DLD1 (cell line): ENCODE results near the gene OR5K2.

ENCODE experiments used
- in situ Hi-C: cut with HindIII; loops from 2 replicates; pipeline ENCODE4 v1.10.0; 2017; ENCODE audit warnings: low sequenced_read_pairs

The OR5K2 gene

DNA sequence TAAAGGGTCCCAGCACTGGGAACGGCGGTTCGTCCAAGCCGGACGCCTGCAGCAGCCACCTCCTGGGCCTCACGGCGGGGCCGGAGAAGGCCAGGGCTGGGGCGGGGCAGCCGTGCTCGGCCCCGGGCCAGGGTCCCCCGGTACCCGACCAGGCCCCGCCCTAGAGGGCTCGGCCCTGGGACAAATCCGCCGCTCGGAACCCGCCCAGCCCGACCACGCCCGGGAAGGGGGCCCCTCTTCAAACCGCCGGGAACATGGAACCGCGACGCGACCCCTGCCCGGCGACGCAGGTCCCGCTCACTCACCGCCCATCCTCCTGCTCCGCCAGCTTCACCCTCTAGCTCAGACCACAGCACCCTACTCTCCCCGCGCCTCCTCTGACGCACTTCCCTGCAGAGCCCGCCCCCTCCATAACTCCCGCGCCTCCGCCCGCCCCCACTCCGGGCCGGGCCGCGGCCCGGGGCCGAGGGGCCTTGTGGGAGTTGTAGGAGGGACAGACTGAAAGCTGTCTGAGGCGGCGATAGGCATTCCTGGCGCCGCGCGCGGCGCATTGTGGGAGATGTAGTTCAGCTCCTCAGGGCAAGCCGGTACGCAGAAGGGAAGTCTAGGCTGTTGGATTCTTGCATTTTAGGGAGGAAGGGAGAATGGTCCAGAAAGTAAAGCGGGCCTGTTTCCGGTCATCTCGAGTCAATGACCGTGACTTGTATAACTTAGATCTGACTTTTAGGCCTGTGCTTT, 25.2 kb downstream of the OR5K2 start, which contains the start of gene CLDND1:
Gene CLDND1, minus strand, starts transcription at position 359 of the 738 bp plus-strand sequence. CDS start 1,478 bp downstream, outside the sequence.
- in situ Hi-C loops, result no loop called here

GRCh38 chr3:98525494-98525893, 28.0 kb downstream of the OR5K2 start:
- in situ Hi-C loops, result no loop called here

GRCh38 chr3:98528474-98529346, 31.2 kb downstream of the OR5K2 start:
- in situ Hi-C loops, result no loop called here

DNA sequence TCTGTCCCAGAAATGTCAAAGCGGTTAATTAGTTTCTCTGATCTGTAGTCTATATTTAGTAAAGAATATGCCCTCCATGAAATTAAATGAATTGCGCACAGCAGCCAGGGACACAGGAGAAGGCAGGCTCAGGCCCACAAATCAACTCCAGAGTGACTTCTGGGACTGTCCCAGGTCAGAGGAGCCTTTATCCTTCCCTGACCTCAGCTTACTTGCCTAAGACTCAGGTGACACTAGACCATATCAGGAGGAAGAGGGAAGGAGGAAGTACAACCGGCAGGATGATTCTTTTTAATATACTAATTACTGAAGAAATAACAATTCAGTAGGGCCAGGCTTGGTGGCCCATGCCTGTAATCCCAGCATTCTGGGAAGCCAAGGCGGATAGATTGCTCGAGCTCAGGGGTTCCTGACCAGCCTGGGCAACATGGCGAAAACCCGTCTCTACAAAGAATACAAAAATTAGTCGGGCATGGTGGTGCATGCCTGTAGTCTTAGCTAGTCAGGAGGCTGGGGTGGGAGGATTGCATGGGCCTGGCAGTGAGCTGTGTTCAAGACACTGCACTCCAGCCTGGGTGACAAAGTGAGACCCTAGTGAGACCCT, 32.5 kb downstream of the OR5K2 start:
- in situ Hi-C loops, result no loop called here

GRCh38 chr3:98530676-98531075, 33.2 kb downstream of the OR5K2 start:
- in situ Hi-C loops, result no loop called here

DNA sequence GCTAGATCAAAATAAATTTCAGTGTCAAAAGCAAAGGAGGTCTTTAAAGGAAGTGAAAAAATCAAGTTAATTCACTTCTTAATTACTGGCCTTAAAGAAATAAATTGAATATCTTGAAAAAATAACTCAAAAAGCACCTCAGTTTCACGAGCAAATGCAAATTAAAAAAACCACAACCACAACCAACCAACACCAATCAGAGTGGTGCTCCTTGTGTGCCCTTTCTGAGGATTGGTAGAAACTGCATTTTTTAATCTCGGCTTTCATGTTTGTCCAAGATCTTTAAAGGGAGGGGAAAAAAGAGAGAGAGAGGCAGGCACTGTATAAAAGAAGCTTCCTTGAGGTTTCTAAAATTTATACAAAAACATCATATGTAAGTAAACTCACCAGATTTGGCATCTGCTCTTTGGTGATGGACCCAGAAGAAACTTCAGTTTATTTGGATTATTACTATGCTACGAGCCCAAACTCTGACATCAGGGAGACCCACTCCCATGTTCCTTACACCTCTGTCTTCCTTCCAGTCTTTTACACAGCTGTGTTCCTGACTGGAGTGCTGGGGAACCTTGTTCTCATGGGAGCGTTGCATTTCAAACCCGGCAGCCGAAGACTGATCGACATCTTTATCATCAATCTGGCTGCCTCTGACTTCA, 34.3 kb downstream of the OR5K2 start, which contains the start of gene GPR15:
Gene GPR15, plus strand, starts transcription at position 357 of the 653 bp plus-strand sequence. Its CDS starts 56 bp downstream, at position 413.
- in situ Hi-C loops, result no loop called here

GRCh38 chr3:98532275-98532637, 34.8 kb downstream of the OR5K2 start:
- in situ Hi-C loops, result no loop called here

GRCh38 chr3:98532709-98533571, 35.5 kb downstream of the OR5K2 start:
- in situ Hi-C loops, result no loop called here

DNA sequence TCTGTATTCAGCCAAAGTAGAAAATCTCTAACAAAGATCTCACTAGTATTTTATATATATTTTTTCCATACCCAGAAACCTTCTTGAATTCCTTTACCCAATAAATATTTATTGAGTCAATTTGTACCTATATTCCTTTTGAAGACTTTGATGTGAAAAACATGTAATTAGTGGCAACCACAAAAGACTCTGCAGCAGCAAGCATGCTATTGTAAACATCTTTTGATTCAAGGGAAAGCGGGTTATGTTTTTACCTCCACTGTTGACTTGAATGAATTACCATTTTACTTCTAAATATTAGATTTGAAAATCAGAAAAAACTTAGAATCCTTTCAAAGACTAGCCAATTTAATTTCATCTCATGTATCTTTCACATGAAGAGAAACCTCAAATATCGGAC, 36.7 kb downstream of the OR5K2 start:
- in situ Hi-C loops, result no loop called here

GRCh38 chr3:98534734-98535133, 37.3 kb downstream of the OR5K2 start:
- in situ Hi-C loops, result no loop called here

DNA sequence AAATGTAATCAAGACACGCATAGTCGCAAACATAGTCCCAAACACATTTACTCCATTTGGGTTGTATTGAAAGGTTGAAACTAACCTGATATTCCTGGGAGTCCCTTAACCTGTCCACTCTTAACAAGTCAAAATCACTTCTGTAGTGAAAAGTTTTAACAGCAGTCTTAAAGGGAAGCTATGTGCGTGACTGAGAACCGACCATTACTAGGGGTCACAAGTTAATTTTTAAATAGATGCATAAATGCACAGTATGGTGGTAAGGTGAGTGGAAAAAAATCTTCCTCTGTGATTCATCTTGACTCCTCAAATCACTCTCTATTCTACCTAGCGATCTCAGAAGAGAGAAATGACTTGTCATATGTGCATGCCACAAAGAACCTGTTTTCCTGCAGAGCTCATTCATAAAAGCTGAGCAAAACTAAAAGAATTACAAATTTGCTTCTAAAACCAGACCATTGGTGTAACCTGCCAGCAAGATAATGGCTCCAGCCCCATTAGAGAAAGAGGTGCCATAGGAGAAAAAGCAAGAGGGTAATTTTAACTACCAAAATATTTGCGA, 39.1 kb downstream of the OR5K2 start:
- in situ Hi-C loops, result no loop called here

GRCh38 chr3:98540346-98540745, 42.9 kb downstream of the OR5K2 start:
- in situ Hi-C loops, result no loop called here

DNA sequence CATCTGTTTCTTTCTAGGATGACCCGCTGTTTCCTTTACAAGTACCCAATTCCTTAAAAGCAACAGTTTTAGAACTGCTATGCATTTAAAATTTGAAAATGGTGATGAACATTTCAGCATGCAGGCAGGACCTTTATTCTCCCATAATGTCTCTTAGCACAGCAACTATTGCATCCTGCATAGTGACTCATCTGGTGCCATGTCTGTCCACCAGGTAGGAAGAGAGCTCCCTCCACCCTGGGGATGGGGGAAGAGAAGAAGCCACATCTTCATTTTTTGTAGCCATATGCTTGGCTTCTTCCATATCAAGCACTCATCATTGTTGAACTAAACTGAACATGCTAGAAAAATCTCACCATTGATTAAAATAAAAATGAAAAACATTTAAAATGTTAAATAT, 44.2 kb downstream of the OR5K2 start:
- in situ Hi-C loops, result no loop called here

GRCh38 chr3:98542623-98543022, 45.1 kb downstream of the OR5K2 start:
- in situ Hi-C loops, result no loop called here

GRCh38 chr3:98545940-98546339, 48.5 kb downstream of the OR5K2 start:
- in situ Hi-C loops, result no loop called here
